ENCODE measurements around the gene BTD. TPM values are rescaled to one million over a fixed set of nuclear protein-coding genes. Genes with fewer than 3 reads are reported as not detected.

Gene BTD
- total and polyA plus RNA-seq, 10 of the 15 experiments (the other 5 are each of a cell fraction or from before 2014, with no cell fraction given), result 3.4 to 10.3 (median 5.0) TPM

- in situ Hi-C loops (cut with MboI), result no loop called here
- Histone ChIP-seq H4K20me1 (ENCODE audit: control insufficient read depth, insufficient read depth) (no peaks in the 10 kb centered on the region), H3K4me1 (ENCODE audit: control insufficient read depth, insufficient read depth, low read length) (peaks cover 41% of the 10 kb centered on the region), H3K4me3 (no peak overlapping the region), H3K27me3 (replicated peaks in 1 of 2; ENCODE audit: control insufficient read depth in 2 of 2, insufficient read depth in 2 of 2, low read length in 1 of 2) (no peaks in the 10 kb centered on the region), H2AFZ (ENCODE audit: control insufficient read depth, low read depth, low read length) (no peak overlapping the region), H3K79me2 (ENCODE audit: control insufficient read depth, insufficient read depth, low read length) (no peaks in the 10 kb centered on the region), H3K4me2 (ENCODE audit: control insufficient read depth, insufficient read depth) (no peak overlapping the region), H3K9me3 (replicated peaks; ENCODE audit: control insufficient read depth, insufficient read depth, low read length) (peaks cover 6% of the 10 kb centered on the region; the same call in 2 of the 3 replicates), H3K9ac (ENCODE audit: control insufficient read depth, insufficient read depth, low read length) (no peak overlapping the region), H3K27ac (ENCODE audit: control insufficient read depth, insufficient read depth) (no peak overlapping the region), H3K36me3 (ENCODE audit: control insufficient read depth in 2 of 2, insufficient read depth in 2 of 2, low read length in 1 of 2) (no peaks in the 10 kb centered on the region)
- ChIA-PET RAD21 (ENCODE audit: unreplicated experiment) (interaction anchor here (1.1 to 2.7 kb wide), 10 partner anchors 14 to 179 kb away, joined by 3 to 14 read pairs (median 4); partner anchors contain the start of gene ANKRD28), CTCF (interaction anchor here (0.7 to 2.1 kb wide), 12 partner anchors 33 to 428 kb away, joined by 3 to 5 read pairs (median 4); partner anchors contain the start of genes ANKRD28 and CAPN7), SMC1A (ENCODE audit: uncharacterized antibody, unreplicated experiment) (interaction anchor here (0.8 to 14.5 kb wide), 6 partner anchors 9 to 212 kb away, joined by 3 to 362 read pairs (median 6); no protein-coding TSS in a partner anchor), POLR2A (interaction anchor here (1.3 to 2.7 kb wide), 5 partner anchors 163 to 179 kb away, joined by 3 to 10 read pairs (median 5); no protein-coding TSS in a partner anchor)
- intact Hi-C loops (cut with micrococcal nuclease; ENCODE audit: unreplicated experiment), result loop anchor here (5.0 to 10.0 kb wide), 2 partner anchors 33 to 541 kb away; partner anchors contain the start of gene GALNT15
- BruUV-seq (replicated peaks), result no TSS peak
- ATAC-seq (no peak), DNase-seq (ENCODE audit: low read depth, low spot score) (no peak), FAIRE-seq (no peak)
- TF ChIP-seq ZZZ3 (IDR thresholded peaks at IDR 0.05; ENCODE audit: control insufficient read depth, insufficient read length, low read depth) (no peak), SKIL (IDR thresholded peaks at IDR 0.05; ENCODE audit: low read depth, poor library complexity, severe bottlenecking) (no peak), SMAD1 (IDR thresholded peaks at IDR 0.05; ENCODE audit: low read depth, partially characterized antibody) (no peak), BCL3 (IDR thresholded peaks at IDR 0.05; ENCODE audit: borderline replicate concordance, insufficient read depth, low read depth, low read length, poor library complexity, severe bottlenecking) (no peak), FOS (IDR thresholded peaks at IDR 0.05; ENCODE audit: borderline replicate concordance, extremely low read depth, insufficient read length) (no peak), MAX (IDR thresholded peaks at IDR 0.05; ENCODE audit: low read depth, low read length) (no peak), RELB (IDR thresholded peaks at IDR 0.05; ENCODE audit: low read depth) (no peak)
- 75% methylated on average over 4 of the region's 4 CpGs for WGBS (ENCODE audit: insufficient coverage, insufficient replicate concordance, low lambda C conversion rate, missing lambda C conversion rate)
These were observed 32.4 kb downstream of the BTD start for GRCh38 chr3:15633766-15634598.
